Central memory CD4-positive, alpha-beta T cell (primary cell): ENCODE measurements around the gene KMT2E.
"Not testable (repeated sequence)": the region's sequence is repeated elsewhere in the genome, so short reads cannot be mapped to it uniquely, and the experiment has no call there.

Source experiments
- DNase-seq: peaks from one replicate; pipeline ENCODE4 v3.0.0; 2022

KMT2E gene

DNA sequence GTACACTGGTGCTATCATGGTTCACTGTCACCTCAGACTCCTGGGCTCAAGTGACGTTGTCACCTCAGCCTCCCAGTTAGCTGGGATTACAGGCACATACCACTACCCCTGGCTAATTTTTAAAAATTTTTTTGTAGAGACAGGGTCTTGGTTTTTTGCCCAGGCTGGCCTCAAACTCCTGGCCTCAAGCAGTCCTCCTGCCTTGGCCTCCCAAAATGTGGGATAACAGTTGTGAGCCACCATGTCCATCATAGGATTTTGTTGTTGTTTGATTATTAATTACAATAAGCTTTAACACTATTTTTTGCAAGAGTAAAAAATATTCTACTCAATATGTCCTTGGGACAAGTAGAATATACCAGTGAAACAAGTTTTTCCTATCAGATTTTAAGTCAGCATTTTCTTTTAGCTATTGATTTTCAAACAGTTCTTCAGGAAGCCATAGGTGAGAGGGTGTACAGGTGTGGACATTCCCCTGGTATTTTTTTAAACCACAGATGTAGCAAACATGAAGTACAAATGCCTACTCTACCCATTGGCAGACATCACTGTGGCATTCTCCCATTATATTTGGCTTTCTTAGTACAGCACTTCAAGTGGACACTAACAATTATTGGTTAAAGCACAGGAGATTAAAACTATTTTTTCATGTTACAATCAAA is 18.7 kb downstream of the KMT2E start:
- DNase-seq, result no peak

DNA sequence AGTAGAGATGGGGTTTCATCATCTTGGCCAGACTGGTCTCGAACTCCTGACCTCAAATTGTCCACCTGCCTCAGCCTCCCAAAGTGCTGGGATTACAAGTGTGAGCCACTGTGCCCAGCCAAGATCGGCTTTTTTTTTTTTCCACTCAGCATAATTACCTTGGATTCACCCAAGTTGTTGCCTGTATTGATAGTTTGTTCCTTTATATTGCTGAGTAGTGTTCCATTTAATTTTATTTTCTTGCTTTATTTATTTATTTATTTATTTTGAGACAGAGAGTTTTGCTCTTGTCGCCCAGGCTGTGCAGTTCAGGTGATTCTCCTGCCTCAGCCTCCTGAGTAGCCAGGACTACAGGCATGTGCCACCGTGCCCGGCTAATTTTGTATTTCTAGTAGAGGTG is 21.3 kb downstream of the KMT2E start:
- no peak for DNase-seq

DNA sequence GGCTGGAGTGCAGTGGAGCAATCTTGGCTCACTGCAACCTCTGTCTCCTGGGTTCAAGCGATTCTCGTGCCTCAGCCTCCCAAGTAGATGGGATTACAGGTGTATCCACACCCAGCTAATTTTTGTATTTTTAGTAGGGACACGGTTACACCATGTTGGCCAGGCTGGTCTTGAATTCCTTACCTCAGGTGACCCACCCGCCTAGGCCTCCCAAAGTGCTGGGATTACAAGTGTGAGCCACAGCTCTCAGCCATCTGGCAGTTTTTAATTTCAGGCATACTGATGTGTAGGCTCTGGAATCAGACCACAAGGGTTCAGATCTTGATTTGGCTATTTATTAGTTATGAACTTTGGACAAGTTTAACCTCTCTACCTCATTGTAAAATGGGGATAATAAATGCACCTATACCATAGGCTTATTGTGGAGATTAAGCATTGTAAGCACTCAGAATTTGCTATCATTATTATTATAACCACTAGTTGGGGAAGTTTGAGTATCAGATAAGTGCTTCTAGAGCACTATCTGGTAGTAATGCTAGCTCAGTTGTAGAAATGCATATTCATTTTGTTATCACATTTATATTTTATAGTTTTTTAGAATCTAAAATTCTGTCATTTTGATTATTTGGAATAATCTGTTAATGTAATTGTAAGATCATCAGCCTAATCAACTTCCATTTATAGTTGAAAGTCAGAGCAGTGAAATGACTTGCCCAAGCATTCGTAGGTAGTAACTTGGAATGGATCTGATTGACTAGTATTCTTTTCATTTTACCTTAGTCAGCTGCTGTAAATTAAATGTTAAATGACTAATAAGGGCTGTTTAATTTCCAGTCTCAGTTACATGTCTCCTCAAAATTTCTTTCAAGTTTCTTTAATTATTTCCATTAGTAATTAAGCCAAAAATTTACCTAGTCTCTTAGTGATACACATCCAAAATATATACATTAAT is 22.5 kb downstream of the KMT2E start:
- DNase-seq, result no peak

DNA sequence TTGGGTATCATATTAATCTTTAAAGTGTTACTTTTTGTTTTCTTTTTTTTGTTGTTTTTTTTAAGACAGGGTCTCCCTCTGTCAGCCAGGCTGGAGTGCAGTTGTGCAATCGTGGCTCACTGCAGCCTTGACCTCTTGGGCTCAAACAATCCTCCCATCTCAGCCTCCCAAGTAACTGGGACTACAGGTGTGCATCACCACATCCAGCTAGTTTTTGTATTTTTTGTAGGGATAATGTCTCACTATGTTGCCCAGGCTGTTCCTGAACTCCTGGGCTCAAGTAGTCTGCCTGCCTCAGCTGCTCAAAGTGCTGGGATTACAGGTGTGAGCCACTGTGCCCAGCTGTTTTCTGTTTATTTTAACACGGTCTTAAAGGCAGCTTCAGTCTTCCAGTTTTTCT is 23.3 kb downstream of the KMT2E start:
- no peak for DNase-seq

DNA sequence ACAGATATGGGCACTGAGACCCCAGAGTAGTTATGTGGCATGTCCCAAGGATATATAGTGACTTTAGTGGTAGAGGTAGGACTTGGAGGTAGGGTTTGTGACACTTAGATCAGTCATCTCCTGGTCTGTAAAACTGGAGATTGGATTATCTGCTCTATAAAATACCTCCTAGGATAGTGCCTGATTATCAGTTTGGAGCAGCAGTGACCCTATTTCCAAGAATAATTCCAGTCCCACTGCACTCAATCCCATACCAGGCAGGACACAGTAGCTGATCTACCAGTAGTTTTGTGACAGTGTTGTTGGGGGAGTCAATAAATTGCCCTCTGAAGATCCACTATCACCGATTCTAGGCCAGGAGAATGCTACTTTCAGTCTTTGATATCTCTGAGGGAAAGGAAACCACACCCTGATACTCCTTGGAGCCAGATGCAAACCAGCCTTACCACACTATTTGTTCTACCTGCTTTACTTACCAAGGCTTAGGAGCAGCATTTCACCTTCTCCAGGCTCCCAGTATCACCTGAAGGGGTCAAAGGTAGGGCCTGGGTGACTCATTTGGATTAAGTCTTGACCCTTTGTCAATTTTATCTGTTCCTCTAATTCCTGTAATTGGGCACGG is 30.6 kb downstream of the KMT2E start:
- no peak for DNase-seq

DNA sequence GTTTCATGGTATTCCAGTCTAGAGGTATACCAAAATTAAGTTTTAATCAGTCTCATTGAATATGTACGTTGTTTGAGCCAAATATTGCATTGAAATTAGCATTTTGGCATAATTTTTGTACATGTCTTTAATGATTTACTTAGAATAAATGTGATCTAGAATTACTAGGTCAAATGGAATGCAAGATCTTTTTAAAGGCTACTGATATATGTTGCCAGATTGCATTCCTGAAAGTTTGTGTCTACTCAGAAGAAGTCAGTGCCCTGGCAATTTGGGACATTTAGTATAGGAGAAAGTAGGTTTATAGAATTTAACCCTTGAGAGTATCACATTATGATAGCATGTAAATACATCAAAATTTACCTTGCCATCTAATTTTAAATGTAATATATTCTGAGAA is 32.4 kb downstream of the KMT2E start:
- DNase-seq, result no peak

DNA sequence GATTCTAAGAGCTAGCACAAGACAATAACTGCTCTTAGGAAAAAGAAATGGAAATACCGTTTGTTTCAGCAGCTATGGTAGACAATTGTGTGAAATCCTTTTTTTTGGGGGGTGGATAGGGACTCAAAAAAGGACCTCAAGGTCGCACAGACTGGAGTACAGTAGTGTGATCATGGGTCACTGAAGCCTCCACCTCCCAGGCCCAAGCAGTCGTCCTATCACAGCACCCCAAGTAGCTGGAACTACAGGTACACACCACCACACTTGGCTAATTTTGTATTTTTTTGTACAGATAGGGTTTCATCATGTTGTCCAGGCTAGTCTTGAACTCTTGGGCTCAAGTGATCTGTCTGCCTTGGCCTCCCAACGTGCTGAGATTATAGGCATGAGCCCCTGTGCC is 33.9 kb downstream of the KMT2E start:
- no peak for DNase-seq

DNA sequence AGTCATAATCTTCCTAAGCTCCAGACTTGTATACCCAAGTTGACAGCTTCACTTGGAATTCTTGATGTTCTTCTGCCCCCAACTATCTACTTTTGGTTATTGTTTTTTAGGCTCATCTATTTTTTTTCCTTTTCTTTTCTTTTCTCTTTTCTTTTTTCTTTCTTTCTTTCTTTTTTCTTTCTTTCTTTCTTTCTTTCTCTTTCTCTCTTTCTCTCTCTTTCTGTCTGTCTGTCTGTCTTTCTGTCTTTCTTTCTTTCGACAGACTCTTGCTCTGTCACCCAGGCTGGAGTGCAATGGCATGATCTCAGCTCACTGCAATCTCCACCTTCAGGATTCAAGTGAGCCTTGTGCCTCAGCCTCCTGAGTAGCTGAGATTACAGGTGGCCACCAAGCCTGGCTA is 36.5 kb downstream of the KMT2E start:
- DNase-seq, result no peak

DNA sequence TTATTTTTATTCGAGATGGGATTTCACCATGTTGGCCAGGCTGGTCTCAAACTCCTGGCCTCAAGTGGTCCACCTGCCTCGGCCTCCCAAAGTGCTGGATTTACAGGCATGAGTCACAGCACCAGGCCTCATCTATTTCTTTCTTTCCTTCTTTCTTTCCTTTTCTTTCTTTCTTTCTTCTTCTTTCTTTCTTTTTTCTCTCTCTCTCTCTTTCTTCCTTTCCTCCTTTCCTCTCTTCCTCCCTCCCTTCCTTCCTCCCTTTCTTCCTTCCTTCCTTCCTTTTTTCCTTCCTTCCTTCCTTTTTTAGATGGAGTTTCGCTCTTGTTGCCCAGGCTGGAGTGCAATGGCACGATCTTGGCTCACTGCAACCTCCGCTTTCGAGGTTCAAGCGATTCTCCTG is 36.9 kb downstream of the KMT2E start:
- not testable (repeated sequence) for DNase-seq

DNA sequence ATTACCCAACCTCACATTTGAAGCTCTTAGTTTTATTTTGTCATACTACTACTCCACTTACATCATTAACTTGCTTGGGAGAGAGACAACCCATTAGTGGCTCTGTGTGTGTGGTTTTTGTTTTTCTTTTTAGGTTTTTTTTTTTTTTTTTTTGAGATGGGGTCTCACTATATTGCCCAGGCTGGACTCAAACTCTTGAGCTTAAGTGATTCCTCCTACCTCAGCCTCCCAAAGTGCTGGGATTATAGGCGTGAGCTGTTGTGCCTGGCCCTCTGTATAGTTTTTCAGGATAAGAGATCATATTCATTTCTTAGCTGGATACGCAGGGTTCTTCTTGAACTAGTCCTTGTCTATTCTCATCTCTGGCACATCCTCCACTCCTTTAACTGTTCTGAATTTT is 41.1 kb downstream of the KMT2E start:
- DNase-seq, result no peak

DNA sequence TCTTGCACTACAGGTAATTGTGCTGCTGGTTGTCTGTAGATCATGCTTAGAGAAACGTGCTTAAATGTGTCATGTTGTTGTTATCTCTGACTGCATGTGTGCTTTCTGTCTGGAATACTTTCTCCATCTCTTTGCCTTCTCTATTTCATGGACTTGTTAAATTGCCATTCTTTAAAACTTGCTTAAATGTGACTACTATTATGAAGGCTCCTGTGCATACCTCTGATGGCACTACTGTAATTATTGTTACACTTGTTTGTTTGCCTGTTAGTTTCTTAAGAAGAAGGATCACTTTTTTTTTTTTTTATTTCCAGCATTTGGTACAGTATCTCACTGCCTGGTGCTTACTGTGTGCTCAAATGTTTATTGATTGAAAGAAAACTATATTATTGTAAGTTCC is 41.6 kb downstream of the KMT2E start:
- no peak for DNase-seq

DNA sequence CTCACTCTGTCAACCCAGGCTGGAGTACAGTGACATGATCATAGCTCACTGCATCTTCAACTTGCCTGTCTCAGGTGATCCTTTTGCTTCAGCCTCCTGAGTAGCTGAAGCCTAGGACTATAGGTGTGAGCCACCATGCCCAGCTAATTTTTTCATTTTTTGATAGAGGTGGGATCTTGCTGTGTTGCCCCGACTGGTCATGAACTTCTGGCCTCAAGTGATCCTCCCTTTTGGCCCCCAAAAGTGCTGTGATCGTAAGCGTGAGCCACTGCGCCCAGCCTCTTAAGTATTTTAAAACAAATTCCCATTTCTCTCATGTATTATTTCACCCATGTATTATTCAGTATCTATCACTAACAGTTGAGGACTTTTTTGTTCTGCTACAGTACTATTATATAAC is 43.5 kb downstream of the KMT2E start:
- no peak for DNase-seq

DNA sequence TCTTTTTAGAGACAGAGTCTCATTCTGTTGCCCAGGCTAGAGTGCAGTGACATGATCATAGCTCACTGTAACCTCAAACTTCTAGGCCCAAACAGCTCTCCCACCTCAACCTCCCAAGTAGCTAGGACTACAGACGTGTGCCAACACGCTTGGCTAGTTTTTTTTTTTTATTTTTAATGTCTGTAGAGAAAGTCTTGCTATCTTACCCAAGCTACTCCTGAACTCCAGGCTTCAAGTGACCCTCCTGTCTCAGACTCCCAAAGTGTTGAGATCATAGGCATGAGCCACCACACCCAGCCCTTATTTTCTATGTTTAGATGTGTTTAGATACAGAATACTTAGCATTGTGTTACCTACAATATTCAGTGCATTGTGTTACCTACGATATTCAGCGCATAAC is 46.4 kb downstream of the KMT2E start:
- no peak for DNase-seq

DNA sequence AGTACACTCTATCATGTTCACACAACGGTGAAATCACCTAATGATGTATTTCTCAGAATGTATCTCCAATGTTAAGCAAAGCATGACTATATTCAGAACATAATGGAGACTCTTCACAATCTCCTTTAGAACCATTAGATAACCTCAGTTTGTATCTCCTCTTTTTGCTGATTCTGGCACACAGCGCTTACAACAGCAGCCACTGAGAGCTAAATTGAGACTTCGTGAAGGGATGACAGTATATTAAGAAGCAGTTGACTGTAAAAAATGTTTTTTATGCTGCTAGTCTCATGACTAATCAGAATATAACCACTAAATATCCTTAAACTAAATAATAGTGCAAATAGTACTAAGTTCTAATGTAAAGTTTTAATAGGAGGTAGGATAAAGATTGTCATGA is 46.9 kb downstream of the KMT2E start:
- DNase-seq, result no peak

DNA sequence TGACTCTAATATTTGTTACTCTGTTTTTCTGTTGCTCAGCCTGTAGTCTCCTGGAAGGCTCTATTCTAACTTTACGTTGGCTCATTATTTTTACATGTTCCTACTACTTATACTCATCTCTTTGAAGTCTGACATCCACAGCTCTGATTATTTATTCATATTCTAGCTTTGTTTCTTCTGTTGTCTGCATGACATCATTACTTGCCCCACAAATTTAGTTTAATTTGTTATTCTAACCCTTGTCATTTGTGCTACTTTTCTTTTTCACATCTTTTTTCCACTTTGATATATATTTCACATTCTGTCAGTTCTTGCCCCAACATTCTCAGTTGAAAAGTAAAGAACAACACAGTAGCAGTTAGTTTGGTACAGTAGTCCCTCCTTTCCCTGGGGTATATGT is 51.1 kb downstream of the KMT2E start:
- no peak for DNase-seq

DNA sequence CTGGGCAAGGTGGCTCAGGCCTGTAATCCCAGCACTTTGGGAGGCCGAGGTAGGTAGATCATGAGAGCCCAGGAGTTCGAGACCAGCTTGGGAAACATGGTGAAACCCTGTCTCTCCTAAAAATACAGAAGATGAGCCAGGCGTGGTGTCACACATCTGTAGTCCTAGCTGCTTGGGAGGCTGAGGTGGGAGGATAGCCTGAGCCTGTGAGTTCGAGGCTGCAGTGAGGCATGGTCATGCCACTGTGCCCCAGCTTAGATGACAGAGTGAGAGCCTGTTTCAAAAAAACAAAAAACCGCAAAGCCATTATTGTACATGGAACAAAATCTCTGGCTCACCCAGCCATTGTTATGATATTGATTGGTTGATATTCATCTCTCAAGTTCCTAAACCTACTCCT is 53.7 kb downstream of the KMT2E start:
- DNase-seq, result no peak

DNA sequence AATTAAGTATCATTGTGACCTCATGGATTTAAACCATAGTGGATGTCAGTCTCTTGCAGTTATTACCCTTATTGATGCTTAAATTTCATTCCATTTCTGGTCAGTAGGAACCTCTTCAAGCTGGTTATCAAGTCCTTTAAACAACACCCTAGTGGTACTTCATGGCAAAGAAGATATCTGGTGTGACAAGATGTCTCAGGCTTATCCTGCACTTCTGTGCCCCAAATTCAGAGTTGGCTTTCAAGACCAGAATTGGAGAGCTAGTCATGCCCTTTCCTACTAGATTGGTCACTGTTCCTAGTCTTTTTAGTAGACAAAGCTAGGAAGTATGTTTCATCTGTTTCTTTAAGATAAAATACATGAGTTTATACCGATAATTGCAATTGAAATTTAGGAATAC is 54.9 kb downstream of the KMT2E start:
- DNase-seq, result no peak

DNA sequence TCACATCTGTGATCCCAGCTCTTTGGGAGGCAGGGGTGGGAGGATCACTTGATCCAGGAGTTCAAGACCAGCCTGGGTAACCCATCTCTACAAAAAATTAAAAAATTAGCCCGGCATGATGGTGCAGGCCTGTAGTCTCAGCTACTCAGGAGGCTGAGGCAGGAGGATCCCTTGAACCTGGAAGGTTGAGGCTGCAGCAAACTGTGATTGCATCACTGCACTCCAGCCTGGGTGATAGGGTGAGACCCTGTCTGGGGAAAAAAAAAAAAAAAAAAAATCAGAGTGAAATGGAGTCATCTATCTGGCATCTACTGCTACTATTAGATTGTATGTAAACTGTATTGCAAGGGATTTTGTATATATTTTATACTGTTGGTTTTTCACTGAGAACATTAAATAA is 59.1 kb downstream of the KMT2E start:
- no peak for DNase-seq

DNA sequence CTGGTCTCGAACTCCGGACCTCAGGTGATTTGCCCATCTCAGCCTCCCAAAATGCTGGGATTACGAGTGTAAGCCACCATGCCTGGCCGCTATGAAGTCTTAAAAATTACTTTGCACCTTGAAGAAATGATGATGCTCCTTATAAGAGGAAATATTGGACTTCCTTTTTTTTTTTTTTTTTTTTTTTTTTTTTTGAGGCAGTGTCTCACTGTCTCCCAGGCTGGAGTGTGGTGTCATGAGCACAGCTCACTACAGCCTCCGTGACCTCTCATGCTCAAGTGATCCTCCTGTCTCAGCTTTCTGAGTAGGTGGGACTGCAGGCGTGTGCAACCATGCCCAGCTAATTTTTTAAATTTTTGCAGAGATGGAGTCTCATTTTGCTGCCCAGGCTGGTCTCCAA is 65.3 kb downstream of the KMT2E start:
- no peak for DNase-seq

DNA sequence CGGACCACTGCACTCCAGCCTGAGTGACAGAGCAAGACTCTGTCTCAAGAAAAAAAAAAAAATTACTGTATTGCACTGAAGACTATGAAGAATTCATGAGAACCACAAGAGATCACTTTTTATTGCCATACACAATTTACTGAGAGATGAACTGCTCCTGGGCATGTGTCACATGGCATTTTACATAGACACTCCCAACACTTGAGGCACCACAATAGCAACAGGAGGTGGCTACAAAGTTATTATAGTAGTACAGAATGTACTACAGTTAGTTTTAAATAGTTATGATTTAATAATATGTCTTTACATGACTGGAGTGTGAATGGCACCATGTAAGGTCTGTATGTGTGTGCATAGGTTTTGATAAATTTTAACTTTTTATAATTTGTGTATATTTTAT is 70.6 kb downstream of the KMT2E start:
- no peak for DNase-seq

DNA sequence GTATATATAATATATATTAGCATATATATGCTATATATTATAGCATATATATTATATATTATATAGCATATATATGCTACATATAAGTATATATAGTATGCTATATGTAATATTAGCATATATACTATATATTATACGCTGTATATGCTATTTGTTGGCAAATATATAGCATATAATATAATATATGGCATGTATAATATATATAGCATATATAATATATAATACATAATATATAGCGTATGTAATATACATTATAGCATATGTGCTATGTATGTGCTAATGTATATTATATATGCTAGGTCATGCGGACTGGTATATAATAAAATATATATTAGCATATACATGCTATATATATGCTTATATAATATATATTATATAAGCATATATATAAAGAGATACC is 72.8 kb downstream of the KMT2E start:
- DNase-seq, result no peak

DNA sequence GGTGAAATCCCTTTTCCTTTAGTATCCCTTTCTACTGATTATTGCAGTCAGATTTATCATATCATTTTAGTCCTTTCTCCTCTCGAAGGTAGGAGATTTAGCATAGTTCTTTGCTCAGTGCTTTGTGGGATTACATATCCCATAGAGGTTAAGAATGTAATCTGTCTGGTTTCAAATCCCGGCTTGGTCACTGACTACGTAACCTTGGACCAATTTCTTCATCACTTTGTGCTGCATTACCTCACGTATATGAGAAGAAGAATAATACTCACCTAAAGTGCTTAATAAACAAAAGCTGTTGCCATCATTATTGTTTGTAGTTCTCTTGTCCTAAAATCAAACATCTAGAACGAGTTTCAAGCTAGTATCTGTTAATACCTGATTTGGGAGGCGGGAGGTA is 74.0 kb downstream of the KMT2E start:
- DNase-seq, result no peak

DNA sequence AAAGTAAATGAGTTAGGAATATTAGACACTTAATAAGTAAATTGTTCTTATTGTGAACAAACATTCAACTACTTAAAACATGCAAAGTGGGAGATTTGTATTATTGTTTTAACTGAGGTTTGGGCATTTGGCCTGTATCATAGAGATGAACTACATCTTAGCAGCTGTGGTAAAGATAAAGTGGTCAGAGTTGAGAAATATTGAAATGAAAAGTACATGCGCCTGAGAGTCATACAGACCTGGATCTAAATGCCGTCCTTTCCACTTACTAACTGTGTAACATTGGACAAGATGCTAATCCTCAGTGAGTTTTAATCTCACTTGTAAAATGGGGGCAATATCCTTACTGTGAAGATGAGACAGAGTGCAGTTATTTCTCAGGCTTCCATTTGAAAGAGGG is 74.5 kb downstream of the KMT2E start:
- DNase-seq, result no peak

DNA sequence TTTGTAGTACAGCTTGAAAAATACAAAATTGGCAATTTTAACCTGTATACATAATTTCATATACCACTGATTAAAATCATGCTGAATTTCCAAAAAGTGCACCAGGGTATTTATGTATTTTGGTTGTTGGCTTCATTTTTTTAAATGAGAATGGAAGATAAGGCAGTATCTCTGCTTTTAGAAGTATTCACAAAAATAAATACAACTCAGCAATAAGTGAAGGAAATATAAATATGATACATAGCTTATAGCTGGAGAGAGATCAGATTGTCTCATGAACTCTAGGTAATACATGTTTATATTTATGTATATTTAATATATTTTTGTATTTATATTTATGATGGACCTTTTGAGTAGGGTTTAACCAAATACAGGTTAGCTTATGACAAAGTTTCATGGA is 81.0 kb downstream of the KMT2E start:
- DNase-seq, result no peak
